HepG2 (cell line): ENCODE results near the gene CTSW. TPM values are rescaled to one million over a fixed set of nuclear protein-coding genes. Genes with fewer than 3 reads are reported as not detected.

ENCODE experiments used
- CREB3 ChIP-seq: sonication (generic); formaldehyde crosslinking; IDR thresholded peaks from 2 replicates; pipeline ENCODE4 v1.5.0; 2020; ENCODE audit warnings: missing genetic modification reagents
- ELF3 ChIP-seq: IDR thresholded peaks from 2 replicates; pipeline ENCODE4 v1.6.1; 2016; ENCODE audit warnings: missing genetic modification reagents, missing compliant biosample characterization
- HNRNPL ChIP-seq: fragments of 200-400 bp; formaldehyde crosslinking; IDR thresholded peaks from 2 replicates; pipeline ENCODE4 v1.6.1; 2017; ENCODE audit warnings: mild to moderate bottlenecking, low read depth, low read length
- KDM3A ChIP-seq: IDR thresholded peaks from 2 replicates; pipeline ENCODE4 v1.6.1; 2018; ENCODE audit warnings: low read depth, missing compliant biosample characterization
- MXI1 ChIP-seq: IDR thresholded peaks from 3 replicates; pipeline ENCODE4 v1.6.1; 2012; ENCODE audit warnings: low read depth, low read length, inconsistent platforms, borderline replicate concordance
- MYC ChIP-seq: sonication (generic); formaldehyde crosslinking; IDR thresholded peaks from 2 replicates; pipeline ENCODE4 v1.9.0; 2021; ENCODE audit warnings: missing genetic modification reagents, borderline replicate concordance
- NR2F1 ChIP-seq, 2 experiments: fragments of 450-650 bp in 1 of 2; formaldehyde crosslinking in 1 of 2; IDR thresholded peaks; 2 replicates each; pipeline versions ENCODE4 v1.5.0 to v1.6.1; 2016 to 2020; ENCODE audit warnings: mild to moderate bottlenecking in 1 of 2, missing compliant biosample characterization in 1 of 2, missing genetic modification reagents in 1 of 2, moderate library complexity in 1 of 2
- PRDM4 ChIP-seq: sonication (generic); formaldehyde crosslinking; IDR thresholded peaks from 2 replicates; pipeline ENCODE4 v1.9.0; 2021; ENCODE audit warnings: missing genetic modification reagents, borderline replicate concordance
- RFXAP ChIP-seq: sonication (generic); formaldehyde crosslinking; IDR thresholded peaks from 2 replicates; pipeline ENCODE4 v1.4.0; 2020; ENCODE audit warnings: missing genetic modification reagents, borderline replicate concordance
- SALL2 ChIP-seq: sonication (generic); formaldehyde crosslinking; IDR thresholded peaks from 2 replicates; pipeline ENCODE4 v1.8.1; 2023; ENCODE audit warnings: mild to moderate bottlenecking, missing genetic modification reagents, inconsistent platforms
- SMAD3 ChIP-seq: sonication (generic); formaldehyde crosslinking; IDR thresholded peaks from 2 replicates; pipeline ENCODE4 v1.4.0; 2020; ENCODE audit warnings: missing genetic modification reagents
- SNAI1 ChIP-seq: sonication (generic); formaldehyde crosslinking; IDR thresholded peaks from 2 replicates; pipeline ENCODE4 v1.5.0; 2020; ENCODE audit warnings: mild to moderate bottlenecking, missing genetic modification reagents, borderline replicate concordance
- SOX5 ChIP-seq: IDR thresholded peaks from 2 replicates; pipeline ENCODE4 v1.6.1; 2016; ENCODE audit warnings: borderline replicate concordance
- THAP11 ChIP-seq: IDR thresholded peaks from 2 replicates; pipeline ENCODE4 v1.6.1; 2016; ENCODE audit warnings: missing biosample characterization, missing genetic modification reagents
- ZFP91 ChIP-seq: sonication (generic); formaldehyde crosslinking; IDR thresholded peaks from 2 replicates; pipeline ENCODE4 v1.9.0; 2022; ENCODE audit warnings: missing genetic modification reagents, mild to moderate bottlenecking, borderline replicate concordance
- ZNF337 ChIP-seq: sonication (generic); formaldehyde crosslinking; IDR thresholded peaks from 2 replicates; pipeline ENCODE4 v1.5.1; 2020; ENCODE audit warnings: missing genetic modification reagents, low read depth, mild to moderate bottlenecking, borderline replicate concordance
- ZNF430 ChIP-seq: sonication (generic); formaldehyde crosslinking; IDR thresholded peaks from 2 replicates; pipeline ENCODE4 v1.9.0; 2021; ENCODE audit warnings: mild to moderate bottlenecking, missing genetic modification reagents
- ZNF564 ChIP-seq: sonication (generic); formaldehyde crosslinking; IDR thresholded peaks from 2 replicates; pipeline ENCODE4 v1.8.1; 2023; ENCODE audit warnings: mild to moderate bottlenecking, missing genetic modification reagents
- ZNF574 ChIP-seq: sonication (generic); formaldehyde crosslinking; IDR thresholded peaks from 2 replicates; pipeline ENCODE4 v1.4.0; 2020; ENCODE audit warnings: missing genetic modification reagents
- ZNF788 ChIP-seq: sonication (generic); formaldehyde crosslinking; IDR thresholded peaks from 2 replicates; pipeline ENCODE4 v1.5.0; 2020; ENCODE audit warnings: mild to moderate bottlenecking, missing genetic modification reagents, borderline replicate concordance
- ZSCAN25 ChIP-seq: sonication (generic); formaldehyde crosslinking; IDR thresholded peaks from 2 replicates; pipeline ENCODE4 v1.8.0; 2022; ENCODE audit warnings: mild to moderate bottlenecking, missing genetic modification reagents
- polyA plus RNA-seq, 8 experiments: library from polyadenylated mRNA; depleted of rRNA in 3 of 8; stranded (reverse) in 7 of 8; unstranded in 1 of 8; fragments of >200 nt; fragmentation: Illumina TruSeq in 4 of 8; extraction: Trizol in 4 of 8; gene quantifications; 2 replicates each; pipeline versions ENCODE4 v1.2.1 to v1.2.3, GENCODE V29; 2011 to 2016; ENCODE audit warnings: low read depth in 4 of 8, missing spikeins in 1 of 8, mixed read lengths in 1 of 8; ENCODE audit not compliant: insufficient read depth in 1 of 8
- total RNA-seq, 5 experiments: library from RNA; depleted of rRNA; stranded (reverse); fragments of >200 nt; fragmentation: Illumina TruSeq; extraction: Trizol; gene quantifications; 2 replicates each; pipeline ENCODE4 v1.2.3, GENCODE V29; 2016; ENCODE audit warnings: low read depth in 1 of 5

CTSW gene
- total and polyA plus RNA-seq, 2 of the 13 experiments (the other 11 are each of a cell fraction or from before 2014, with no cell fraction given) = 0.09 TPM; not detected in 1

GRCh38 chr11:65884716-65885092 is 5.1 kb downstream of the CTSW start (continued):
- peak; percentile 53; the same call in 1 of the 2 replicates for TF ChIP-seq ZFP91 (CRISPR knock-in tag)
- TF ChIP-seq SMAD3 = peak; percentile 58; the same call in 1 of the 2 replicates
- TF ChIP-seq PRDM4 (CRISPR knock-in tag) = no peak
- TF ChIP-seq ELF3 (CRISPR knock-in tag) = peak; percentile 40; the same call in 1 of the 2 replicates
- TF ChIP-seq ZNF788 = peak; percentile 68; the same call in 1 of the 2 replicates
- no peak for TF ChIP-seq ZNF337 (CRISPR knock-in tag)
- no peak for TF ChIP-seq ZNF430 (CRISPR knock-in tag)
- no peak for TF ChIP-seq CREB3
- TF ChIP-seq KDM3A (CRISPR knock-in tag) = peak; percentile 73; the same call in 1 of the 2 replicates
- peak in 1 of 2 experiments; percentile 30; a peak in 1 of 4 replicates for TF ChIP-seq NR2F1 (CRISPR knock-in tag; IDR thresholded peaks at IDR 0.05)
- no peak for TF ChIP-seq SNAI1
- 0 out of 2 replicates have a peak, but pooled peaks have one; percentile 12 for TF ChIP-seq SOX5 (CRISPR knock-in tag)
- peak; percentile 22; the same call in 1 of the 2 replicates for TF ChIP-seq ZSCAN25 (CRISPR knock-in tag)
- peak; percentile 41; the same call in 1 of the 2 replicates for TF ChIP-seq RFXAP (CRISPR knock-in tag)
- no peak for TF ChIP-seq ZNF564 (CRISPR knock-in tag)
- peak; percentile 50; the same call in 1 of the 2 replicates for TF ChIP-seq MYC (CRISPR knock-in tag)
- peak; percentile 73 for TF ChIP-seq ZNF574 (CRISPR knock-in tag)
- TF ChIP-seq THAP11 = peak; percentile 66
- peak; percentile 46; the same call in 1 of the 3 replicates for TF ChIP-seq MXI1
- TF ChIP-seq SALL2 (CRISPR knock-in tag) = peak; percentile 56; the same call in 1 of the 2 replicates
- TF ChIP-seq HNRNPL = peak; percentile 99
